Lung (tissue), 4 donors: ENCODE results near the gene DISP2. TPM values are rescaled to one million over a fixed set of nuclear protein-coding genes. Genes with fewer than 3 reads are reported as not detected.

Source experiments
- polyA plus RNA-seq, 2 donors: library from polyadenylated mRNA; stranded (reverse); fragments of 200-250 nt; gene quantifications; one replicate each; pipeline ENCODE4 v1.2.1, GENCODE V29; 2013
- total RNA-seq, 2 donors: library from RNA; depleted of rRNA in 1 of 2; stranded (reverse); fragments of >200 nt in 1 of 2; gene quantifications; one replicate each; pipeline ENCODE4 v1.2.1, GENCODE V29; 2014 to 2021
- donor health status: Bipolar disorder and iron deficiency.
- donor health status: healthy.
- donor health status: DM: yes; HTN: yes; CAD: no.

DISP2 gene
- total and polyA plus RNA-seq, 4 donors: 0.06 to 2.5 (median 0.76) TPM

Other genes with a start within 250 kb of the DISP2 start
- gene BMF, start 249.3 kb upstream of the DISP2 start, total RNA-seq: 10 to 100 TPM; 11.5 to 42.5 TPM
- gene BMF, start 249.3 kb upstream of the DISP2 start, polyA plus RNA-seq: 10 to 100 TPM in 1 of 2 donors, 1 to 10 TPM in 1; 8.8 to 10.8 TPM
- gene BUB1B, start 197.2 kb upstream of the DISP2 start, total RNA-seq: 1 to 10 TPM; 1.8 to 8.0 TPM
- gene BUB1B, start 197.2 kb upstream of the DISP2 start, polyA plus RNA-seq: 1 to 10 TPM; 1.1 to 2.3 TPM
- gene PAK6, start 119.2 kb upstream of the DISP2 start, total RNA-seq: 10 to 100 TPM in 1 of 2 donors, 1 to 10 TPM in 1; 8.4 to 10.4 TPM
- 1 to 10 TPM; 5.8 to 6.1 TPM for gene PAK6, start 119.2 kb upstream of the DISP2 start, polyA plus RNA-seq
- not detected for gene ANKRD63, start 75.2 kb upstream of the DISP2 start, total RNA-seq
- gene ANKRD63, start 75.2 kb upstream of the DISP2 start, polyA plus RNA-seq: not detected
- 10 to 100 TPM; 17.9 to 76.7 TPM for gene PLCB2, start 50.3 kb upstream of the DISP2 start, total RNA-seq
- 10 to 100 TPM; 47.5 to 54.9 TPM for gene PLCB2, start 50.3 kb upstream of the DISP2 start, polyA plus RNA-seq
- 10 to 100 TPM; 12.8 to 31.1 TPM for gene INAFM2, start 34.5 kb upstream of the DISP2 start, total RNA-seq
- 10 to 100 TPM; 18.4 to 19.7 TPM for gene INAFM2, start 34.5 kb upstream of the DISP2 start, polyA plus RNA-seq
- 10 to 100 TPM in 1 of 2 donors, 1 to 10 TPM in 1; 4.4 to 42.1 TPM for gene CCDC9B, start 17.3 kb upstream of the DISP2 start, total RNA-seq
- gene CCDC9B, start 17.3 kb upstream of the DISP2 start, polyA plus RNA-seq: 10 to 100 TPM in 1 of 2 donors, 1 to 10 TPM in 1; 7.0 to 22.8 TPM
- not detected for gene PHGR1, start 7.2 kb upstream of the DISP2 start, total RNA-seq
- 1 to 10 TPM in 1 of 2 donors, under 1 TPM in 1; 0.84 to 1.0 TPM for gene PHGR1, start 7.2 kb upstream of the DISP2 start, polyA plus RNA-seq
- gene KNSTRN, start 24.5 kb downstream of the DISP2 start, total RNA-seq: 10 to 100 TPM; 14.8 to 16.6 TPM
- 10 to 100 TPM in 1 of 2 donors, 1 to 10 TPM in 1; 7.5 to 13.2 TPM for gene KNSTRN, start 24.5 kb downstream of the DISP2 start, polyA plus RNA-seq
- gene IVD, start 47.6 kb downstream of the DISP2 start, total RNA-seq: 10 to 100 TPM; 51.0 to 87.8 TPM
- 10 to 100 TPM; 41.4 to 47.6 TPM for gene IVD, start 47.6 kb downstream of the DISP2 start, polyA plus RNA-seq
- gene BAHD1, start 82.7 kb downstream of the DISP2 start, total RNA-seq: 10 to 100 TPM; 11.3 to 28.1 TPM
- 10 to 100 TPM; 12.8 to 14.5 TPM for gene BAHD1, start 82.7 kb downstream of the DISP2 start, polyA plus RNA-seq
- gene CHST14, start 112.8 kb downstream of the DISP2 start, total RNA-seq: 10 to 100 TPM; 13.6 to 20.0 TPM
- gene CHST14, start 112.8 kb downstream of the DISP2 start, polyA plus RNA-seq: 10 to 100 TPM in 1 of 2 donors, 1 to 10 TPM in 1; 9.8 to 10.4 TPM
- gene CCDC32, start 206.8 kb downstream of the DISP2 start, total RNA-seq: 10 to 100 TPM; 24.5 to 31.8 TPM
- gene CCDC32, start 206.8 kb downstream of the DISP2 start, polyA plus RNA-seq: 10 to 100 TPM; 29.3 to 31.2 TPM
- gene RPUSD2, start 211.1 kb downstream of the DISP2 start, total RNA-seq: 1 to 10 TPM; 5.2 to 9.4 TPM
- 1 to 10 TPM; 7.2 to 9.3 TPM for gene RPUSD2, start 211.1 kb downstream of the DISP2 start, polyA plus RNA-seq
- gene KNL1, start 236.0 kb downstream of the DISP2 start, total RNA-seq: 1 to 10 TPM in 1 of 2 donors, under 1 TPM in 1; 0.95 to 5.4 TPM
- gene KNL1, start 236.0 kb downstream of the DISP2 start, polyA plus RNA-seq: under 1 TPM; 0.45 to 0.53 TPM